HG02970 (cell line): Measurements from ENCODE around the gene CDKN2AIPNL.
"Not testable (repeated sequence)": the region's sequence is repeated elsewhere in the genome, so short reads cannot be mapped to it uniquely, and the experiment has no call there.

ENCODE experiments used
- ATAC-seq: cut with Tn5 transposase; IDR thresholded peaks from one replicate; pipeline ENCODE4 v1.9.1; 2021; ENCODE audit warnings: mild to moderate bottlenecking, moderate library complexity, moderate number of reproducible peaks; ENCODE audit not compliant: unreplicated experiment, low FRiP score

The CDKN2AIPNL gene

GRCh38 chr5:134409321-134409720 lies 2.4 kb downstream of the CDKN2AIPNL start:
- no peak for ATAC-seq

DNA sequence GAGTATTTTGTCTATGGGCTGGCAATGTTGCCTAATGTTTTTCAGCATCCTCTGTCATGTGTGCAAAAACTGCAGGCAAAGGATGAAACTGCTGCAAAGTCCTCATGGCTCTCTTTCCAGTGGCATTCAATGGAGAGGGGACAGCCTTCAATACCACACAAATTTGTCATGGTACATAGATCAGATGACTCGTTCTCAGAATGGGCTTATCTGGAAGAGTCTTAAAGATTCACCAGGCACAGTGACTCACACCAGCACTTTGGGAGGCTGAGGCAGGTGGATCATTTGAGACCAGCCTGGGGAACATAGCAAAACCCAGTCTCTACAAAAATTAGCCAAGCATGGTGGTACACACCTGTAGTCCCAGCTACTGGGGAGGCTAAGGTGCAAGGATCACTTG lies 5.3 kb downstream of the CDKN2AIPNL start:
- no peak for ATAC-seq

- ATAC-seq = no peak
Measured at GRCh38 chr5:134403951-134404350, 7.7 kb downstream of the CDKN2AIPNL start.

GRCh38 chr5:134398609-134399155 lies 13.0 kb downstream of the CDKN2AIPNL start:
- ATAC-seq = no peak

GRCh38 chr5:134397196-134397595 lies 14.5 kb downstream of the CDKN2AIPNL start:
- no peak for ATAC-seq

GRCh38 chr5:134396274-134396673 lies 15.4 kb downstream of the CDKN2AIPNL start:
- ATAC-seq = no peak

DNA sequence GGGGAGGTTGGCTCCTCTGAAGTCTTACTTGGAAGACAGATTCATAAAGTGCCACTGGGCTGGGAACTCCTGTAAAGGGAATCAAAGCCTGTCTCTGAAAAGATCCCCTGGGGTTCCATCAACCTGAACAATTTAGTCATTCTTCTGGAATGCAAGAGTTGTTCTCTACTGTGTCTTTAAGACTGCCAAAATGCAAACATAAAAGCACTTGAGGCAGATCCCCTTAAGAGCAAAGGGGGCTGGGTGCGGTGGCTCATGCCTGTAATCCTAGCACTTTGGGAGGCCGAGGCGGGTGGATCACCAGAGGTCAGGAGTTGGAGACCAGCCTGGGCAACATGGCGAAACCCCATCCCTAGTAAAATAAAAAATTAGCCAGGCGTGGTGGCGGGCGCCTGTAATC lies 16.7 kb downstream of the CDKN2AIPNL start:
- no peak for ATAC-seq

DNA sequence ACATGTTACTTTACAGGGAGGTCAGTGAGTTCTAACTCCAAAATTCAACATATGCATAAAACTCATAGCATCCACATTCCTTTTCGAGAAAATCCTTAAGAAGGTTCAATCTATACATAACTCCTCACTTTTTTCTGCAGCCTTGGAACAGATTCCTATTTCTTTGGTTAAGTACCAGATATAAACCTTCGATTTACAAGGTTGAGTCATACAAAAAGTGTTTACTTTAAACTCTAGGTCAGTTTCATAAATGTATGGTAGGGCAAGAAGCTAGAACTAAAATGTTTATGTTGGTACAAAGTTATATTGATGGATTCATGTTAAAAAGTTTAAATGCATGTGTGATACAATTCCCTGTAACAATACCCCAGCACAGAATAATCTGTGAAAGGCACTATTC lies 19.4 kb downstream of the CDKN2AIPNL start:
- no peak for ATAC-seq

- no peak for ATAC-seq
Measured at GRCh38 chr5:134387443-134387842, 24.2 kb downstream of the CDKN2AIPNL start.

DNA sequence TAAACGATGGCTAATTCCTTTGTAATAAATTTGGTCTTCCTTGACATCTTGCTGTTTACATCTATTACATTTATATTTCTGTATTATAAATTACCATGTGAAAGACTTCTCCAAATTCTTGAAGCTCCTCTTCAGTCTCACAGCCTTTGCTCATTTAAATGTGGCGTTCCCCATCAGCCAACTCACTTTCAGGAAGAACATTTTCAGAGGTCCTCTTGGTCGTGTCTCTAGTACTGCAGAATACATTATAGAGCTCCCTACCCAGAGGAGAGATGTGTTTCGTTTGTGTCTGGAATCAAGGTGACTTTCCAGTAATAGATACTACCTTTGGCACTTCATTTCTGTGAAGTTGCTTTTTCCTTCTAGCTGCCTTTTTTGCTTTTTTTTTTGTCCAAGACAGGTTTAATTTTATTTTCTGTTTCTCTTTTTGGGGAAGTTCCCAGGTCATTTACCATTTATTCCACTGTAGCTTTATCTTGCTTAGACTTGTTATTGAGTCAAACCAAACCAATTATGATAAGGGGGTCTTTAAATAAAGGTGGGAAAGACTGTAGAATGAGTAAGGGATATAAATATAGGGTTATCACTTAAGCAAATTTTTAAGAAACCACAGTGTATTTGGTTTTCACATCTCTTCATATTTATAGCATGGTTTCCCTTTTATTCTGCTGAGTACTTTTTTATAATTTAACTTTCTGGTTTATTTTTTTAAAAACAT lies 27.5 kb downstream of the CDKN2AIPNL start:
- ATAC-seq = no peak

DNA sequence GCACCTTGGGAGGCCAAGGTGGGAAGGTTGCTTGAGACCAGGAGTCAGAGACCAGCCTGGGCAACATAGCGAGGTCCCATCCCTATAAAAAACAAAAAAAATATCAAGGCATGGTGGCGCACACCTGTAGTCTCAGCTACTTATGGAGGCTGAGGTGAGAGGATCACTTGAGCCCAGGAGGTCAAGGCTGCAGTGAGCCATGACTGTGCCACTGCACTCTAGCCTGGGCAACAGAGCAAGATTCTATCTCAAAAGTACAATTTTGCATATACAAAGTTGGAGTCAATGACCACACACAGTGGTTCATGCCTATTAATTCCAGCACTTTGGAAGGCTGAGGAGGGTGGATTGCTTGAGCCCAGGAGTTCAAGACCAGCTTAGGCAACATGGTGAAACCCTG lies 29.5 kb downstream of the CDKN2AIPNL start:
- ATAC-seq = not testable (repeated sequence)

GRCh38 chr5:134380346-134380745 lies 31.3 kb downstream of the CDKN2AIPNL start:
- ATAC-seq = no peak

GRCh38 chr5:134374232-134374631 lies 37.4 kb downstream of the CDKN2AIPNL start:
- ATAC-seq = no peak

GRCh38 chr5:134373633-134374032 lies 38.0 kb downstream of the CDKN2AIPNL start:
- ATAC-seq = not testable (repeated sequence)

DNA sequence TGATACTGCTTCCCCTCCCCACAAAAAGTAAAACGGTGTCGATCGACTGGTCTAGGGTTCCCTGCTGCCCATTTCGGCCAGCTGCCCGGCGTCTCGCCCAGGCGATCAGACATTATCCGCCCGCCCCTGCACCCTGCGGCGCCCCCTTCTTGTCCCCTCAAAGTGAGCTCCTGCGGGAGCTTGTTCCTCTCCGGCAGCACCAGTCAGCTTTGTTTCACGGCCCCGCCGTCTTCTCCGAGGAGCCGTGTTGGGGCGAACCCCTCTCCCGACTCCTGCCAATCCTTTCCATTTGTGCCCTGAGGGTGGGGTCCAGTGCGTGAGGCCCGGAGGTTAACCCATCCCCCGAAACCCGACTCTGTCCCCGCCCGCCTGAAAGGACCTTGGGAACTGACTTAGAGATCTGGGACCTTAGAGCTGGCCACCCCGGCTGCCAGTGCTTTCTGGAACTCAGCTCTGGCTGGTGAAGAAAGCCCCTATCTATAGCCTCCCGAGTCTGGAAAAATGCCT lies 39.8 kb downstream of the CDKN2AIPNL start:
- ATAC-seq = no peak

GRCh38 chr5:134370871-134371833 lies 40.5 kb downstream of the CDKN2AIPNL start, which contains the start of gene UBE2B:
TSS of gene UBE2B (plus strand) at chr5:134371569. CDS start at chr5:134371596, 27 bp downstream.
- ATAC-seq = peak; percentile 69

DNA sequence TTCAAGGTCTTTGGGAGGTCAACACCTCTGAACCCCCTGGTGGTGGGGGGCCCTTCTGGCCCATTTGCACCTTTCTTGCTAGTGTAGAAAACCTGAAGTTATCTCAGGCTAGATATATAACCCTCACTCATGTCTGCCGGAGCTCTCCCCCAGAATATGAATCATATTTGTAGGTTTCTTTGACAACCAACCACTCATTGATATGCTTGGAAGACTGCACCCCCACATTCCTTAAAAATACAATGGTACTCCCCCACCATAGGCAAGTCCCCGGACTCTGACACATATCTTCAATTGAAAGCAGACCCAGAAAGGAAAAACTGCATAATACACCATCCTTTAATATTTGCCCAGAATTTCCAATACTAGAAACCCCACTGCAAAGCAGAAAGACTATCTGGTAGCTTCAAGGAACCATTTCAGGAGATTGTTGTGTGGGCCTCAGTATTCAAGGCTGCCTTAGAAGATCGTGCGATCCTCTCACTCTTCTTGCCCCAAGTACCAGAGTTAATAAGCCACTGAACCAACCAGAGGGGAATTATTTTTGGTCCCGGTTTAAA lies 41.3 kb downstream of the CDKN2AIPNL start:
- ATAC-seq = peak; percentile 14

- no peak for ATAC-seq
Measured at GRCh38 chr5:134365604-134366003, 46.1 kb downstream of the CDKN2AIPNL start.

- ATAC-seq = no peak
Measured at GRCh38 chr5:134355681-134356080, 56.0 kb downstream of the CDKN2AIPNL start.
